Measurements from ENCODE around the gene DIP2C.
"Not testable (repeated sequence)": the region's sequence is repeated elsewhere in the genome, so short reads cannot be mapped to it uniquely, and the experiment has no call there.

DIP2C gene

GRCh38 chr10:277963-278362 is 411.5 kb downstream of the DIP2C start:
- ATAC-seq (no peak), DNase-seq (no peak)
- Mint-ChIP-seq H3K27me3 (no peaks in the 10 kb centered on the region), H3K9me3 (no peaks in the 10 kb centered on the region), H3K4me3 (no peak overlapping the region), H3K36me3 (ENCODE audit: low read depth) (no peaks in the 10 kb centered on the region), H3K27ac (no peak overlapping the region), H3K4me1 (no peaks in the 10 kb centered on the region)

GRCh38 chr10:275680-276079 is 413.8 kb downstream of the DIP2C start:
- Mint-ChIP-seq H3K36me3 (ENCODE audit: low read depth) (no peaks in the 10 kb centered on the region), H3K9me3 (no peaks in the 10 kb centered on the region), H3K4me3 (no peak overlapping the region), H3K27me3 (no peaks in the 10 kb centered on the region), H3K27ac (no peak overlapping the region), H3K4me1 (no peaks in the 10 kb centered on the region)
- ATAC-seq: no peak
- no peak for DNase-seq

- no peaks in the 10 kb centered on the region for H3K9me3 Mint-ChIP-seq
- H3K4me1 Mint-ChIP-seq: no peaks in the 10 kb centered on the region
- no peaks in the 10 kb centered on the region for H3K36me3 Mint-ChIP-seq (ENCODE audit: low read depth)
- DNase-seq (no peak), ATAC-seq (no peak)
- H3K27me3 Mint-ChIP-seq: no peaks in the 10 kb centered on the region
- H3K4me3 Mint-ChIP-seq: no peak overlapping the region
- no peak overlapping the region for H3K27ac Mint-ChIP-seq
These were observed 414.6 kb downstream of the DIP2C start for GRCh38 chr10:274866-275265.

- Mint-ChIP-seq H3K27me3 (no peaks in the 10 kb centered on the region), H3K27ac (no peak overlapping the region), H3K4me1 (no peaks in the 10 kb centered on the region), H3K9me3 (no peaks in the 10 kb centered on the region), H3K36me3 (ENCODE audit: low read depth) (no peaks in the 10 kb centered on the region), H3K4me3 (no peak overlapping the region)
- DNase-seq (no peak), ATAC-seq (no peak)
These were observed 416.4 kb downstream of the DIP2C start for GRCh38 chr10:273088-273487.

- no peak for DNase-seq
- H3K27me3 Mint-ChIP-seq: no peaks in the 10 kb centered on the region
- H3K4me3 Mint-ChIP-seq: no peak overlapping the region
- H3K27ac Mint-ChIP-seq: no peak overlapping the region
- ATAC-seq: no peak
- H3K9me3 Mint-ChIP-seq: no peaks in the 10 kb centered on the region
- H3K36me3 Mint-ChIP-seq (ENCODE audit: low read depth): no peaks in the 10 kb centered on the region
- no peaks in the 10 kb centered on the region for H3K4me1 Mint-ChIP-seq
These were observed 417.7 kb downstream of the DIP2C start for GRCh38 chr10:271722-272121.

GRCh38 chr10:271201-271600 is 418.3 kb downstream of the DIP2C start:
- no peaks in the 10 kb centered on the region for H3K9me3 Mint-ChIP-seq
- no peak for ATAC-seq
- no peaks in the 10 kb centered on the region for H3K4me1 Mint-ChIP-seq
- no peak overlapping the region for H3K4me3 Mint-ChIP-seq
- no peak overlapping the region for H3K27ac Mint-ChIP-seq
- DNase-seq: no peak
- H3K27me3 Mint-ChIP-seq: no peaks in the 10 kb centered on the region
- no peaks in the 10 kb centered on the region for H3K36me3 Mint-ChIP-seq (ENCODE audit: low read depth)

GRCh38 chr10:269440-270074 is 419.9 kb downstream of the DIP2C start:
- H3K27ac Mint-ChIP-seq: no peak overlapping the region
- no peaks in the 10 kb centered on the region for H3K9me3 Mint-ChIP-seq
- H3K4me1 Mint-ChIP-seq: peaks cover 7% of the 10 kb centered on the region

GRCh38 chr10:267705-268104 is 421.8 kb downstream of the DIP2C start:
- Mint-ChIP-seq H3K9me3 (no peaks in the 10 kb centered on the region), H3K4me1 (peaks cover 7% of the 10 kb centered on the region), H3K4me3 (no peak overlapping the region), H3K27me3 (no peaks in the 10 kb centered on the region), H3K36me3 (ENCODE audit: low read depth) (no peaks in the 10 kb centered on the region), H3K27ac (no peak overlapping the region)
- DNase-seq (no peak), ATAC-seq (no peak)

More at GRCh38 chr10:269440-270074, 419.9 kb downstream of the DIP2C start:
- no peak for ATAC-seq
- H3K27me3 Mint-ChIP-seq: no peaks in the 10 kb centered on the region
- H3K36me3 Mint-ChIP-seq (ENCODE audit: low read depth): no peaks in the 10 kb centered on the region
- DNase-seq: no peak
- no peak overlapping the region for H3K4me3 Mint-ChIP-seq

GRCh38 chr10:266974-267425 is 422.5 kb downstream of the DIP2C start:
- no peak overlapping the region for H3K27ac Mint-ChIP-seq
- H3K4me3 Mint-ChIP-seq: no peak overlapping the region
- DNase-seq (no peak), ATAC-seq (no peak)
- no peaks in the 10 kb centered on the region for H3K9me3 Mint-ChIP-seq
- H3K36me3 Mint-ChIP-seq (ENCODE audit: low read depth): no peaks in the 10 kb centered on the region
- peaks cover 7% of the 10 kb centered on the region for H3K4me1 Mint-ChIP-seq
- H3K27me3 Mint-ChIP-seq: no peaks in the 10 kb centered on the region

- H3K36me3 Mint-ChIP-seq (ENCODE audit: low read depth); DNase-seq; H3K9me3 Mint-ChIP-seq; H3K4me3 Mint-ChIP-seq; H3K27ac Mint-ChIP-seq; ATAC-seq; H3K27me3 Mint-ChIP-seq; H3K4me1 Mint-ChIP-seq: not testable (repeated sequence)
These were observed 423.5 kb downstream of the DIP2C start for GRCh38 chr10:265816-266588.

- H3K27me3 Mint-ChIP-seq; H3K4me1 Mint-ChIP-seq; H3K36me3 Mint-ChIP-seq (ENCODE audit: low read depth); H3K4me3 Mint-ChIP-seq; DNase-seq; H3K27ac Mint-ChIP-seq; ATAC-seq; H3K9me3 Mint-ChIP-seq: not testable (repeated sequence)
These were observed 424.4 kb downstream of the DIP2C start for GRCh38 chr10:265074-265440.

- DNase-seq; ATAC-seq; H3K27me3 Mint-ChIP-seq; H3K9me3 Mint-ChIP-seq; H3K36me3 Mint-ChIP-seq (ENCODE audit: low read depth); H3K4me3 Mint-ChIP-seq; H3K27ac Mint-ChIP-seq; H3K4me1 Mint-ChIP-seq: not testable (repeated sequence)
These were observed 425.1 kb downstream of the DIP2C start for GRCh38 chr10:264160-265073.

GRCh38 chr10:260819-261429 is 428.5 kb downstream of the DIP2C start:
- peaks cover 7% of the 10 kb centered on the region for H3K4me1 Mint-ChIP-seq
- H3K27me3 Mint-ChIP-seq: no peaks in the 10 kb centered on the region
- H3K27ac Mint-ChIP-seq: no peak overlapping the region
- H3K36me3 Mint-ChIP-seq (ENCODE audit: low read depth): no peaks in the 10 kb centered on the region
- DNase-seq: no peak
- no peaks in the 10 kb centered on the region for H3K9me3 Mint-ChIP-seq
- no peak overlapping the region for H3K4me3 Mint-ChIP-seq
- no peak for ATAC-seq

- no peaks in the 10 kb centered on the region for H3K4me1 Mint-ChIP-seq
- DNase-seq (no peak), ATAC-seq (no peak)
- no peaks in the 10 kb centered on the region for H3K9me3 Mint-ChIP-seq
- no peak overlapping the region for H3K4me3 Mint-ChIP-seq
- H3K36me3 Mint-ChIP-seq (ENCODE audit: low read depth): peaks cover 37% of the 10 kb centered on the region
- no peaks in the 10 kb centered on the region for H3K27me3 Mint-ChIP-seq
- H3K27ac Mint-ChIP-seq: no peak overlapping the region
These were observed 437.4 kb downstream of the DIP2C start for GRCh38 chr10:251982-252582.
